Mammary epithelial cell (primary cell): ENCODE data around the gene VPS37D.

Experiments
- EZH2 ChIP-seq: IDR thresholded peaks from 2 replicates; pipeline ENCODE4 v1.6.1; 2012; ENCODE audit warnings: low read length, inconsistent platforms, borderline replicate concordance
- TF ChIP-seq, protein P1 (sequence below), 2 donors: IDR thresholded peaks in 1 of 2; conservative IDR thresholded peaks in 1 of 2; 2 replicates each; pipeline ENCODE4 v1.5.1; 2011 to 2012; ENCODE audit warnings: inconsistent platforms in 2 of 2, low read length in 2 of 2, mild to moderate bottlenecking in 2 of 2, control low read depth in 1 of 2, low read depth in 1 of 2; ENCODE audit not compliant: insufficient read depth in 1 of 2; ENCODE audit errors: extremely low read depth in 1 of 2

DNA sequence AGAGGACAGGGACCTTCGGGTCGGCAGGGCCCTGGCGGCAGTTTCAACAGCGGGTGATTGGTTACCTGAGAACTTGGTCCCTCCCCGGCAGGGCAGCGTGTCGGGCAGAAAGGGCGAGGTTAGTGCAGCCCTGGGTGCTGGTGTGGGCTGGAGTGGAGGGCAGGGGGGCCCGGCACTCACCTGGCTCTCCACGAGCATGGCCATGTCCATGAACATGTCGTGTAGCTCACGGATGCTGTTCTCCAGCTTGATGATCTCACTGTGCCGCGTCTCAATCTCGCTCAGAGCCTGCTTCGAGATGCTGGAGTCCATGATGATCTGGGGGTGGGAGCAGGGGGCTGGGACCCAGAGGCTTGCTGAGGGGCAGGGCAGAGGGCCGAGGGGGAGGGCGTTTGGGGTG lies 35.0 kb downstream of the VPS37D start:
- TF ChIP-seq, protein P1, sequence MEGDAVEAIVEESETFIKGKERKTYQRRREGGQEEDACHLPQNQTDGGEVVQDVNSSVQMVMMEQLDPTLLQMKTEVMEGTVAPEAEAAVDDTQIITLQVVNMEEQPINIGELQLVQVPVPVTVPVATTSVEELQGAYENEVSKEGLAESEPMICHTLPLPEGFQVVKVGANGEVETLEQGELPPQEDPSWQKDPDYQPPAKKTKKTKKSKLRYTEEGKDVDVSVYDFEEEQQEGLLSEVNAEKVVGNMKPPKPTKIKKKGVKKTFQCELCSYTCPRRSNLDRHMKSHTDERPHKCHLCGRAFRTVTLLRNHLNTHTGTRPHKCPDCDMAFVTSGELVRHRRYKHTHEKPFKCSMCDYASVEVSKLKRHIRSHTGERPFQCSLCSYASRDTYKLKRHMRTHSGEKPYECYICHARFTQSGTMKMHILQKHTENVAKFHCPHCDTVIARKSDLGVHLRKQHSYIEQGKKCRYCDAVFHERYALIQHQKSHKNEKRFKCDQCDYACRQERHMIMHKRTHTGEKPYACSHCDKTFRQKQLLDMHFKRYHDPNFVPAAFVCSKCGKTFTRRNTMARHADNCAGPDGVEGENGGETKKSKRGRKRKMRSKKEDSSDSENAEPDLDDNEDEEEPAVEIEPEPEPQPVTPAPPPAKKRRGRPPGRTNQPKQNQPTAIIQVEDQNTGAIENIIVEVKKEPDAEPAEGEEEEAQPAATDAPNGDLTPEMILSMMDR (conservative IDR thresholded peaks at IDR 0.05 in 1 of 2, IDR thresholded peaks at IDR 0.05 in 1 of 2; ENCODE audit: extremely low read depth in 1 of 2, insufficient read depth in 1 of 2, low read depth in 1 of 2, low read length in 2 of 2), result no peak
- TF ChIP-seq EZH2, result no peak
